SIG-M5 treated with dmso at 0.1 percent for 504 hours (cell line): ENCODE results near the gene MAP3K2.

Source experiments
- DNase-seq: peaks from one replicate; lab custom pipeline; 2025; ENCODE audit not compliant: unreplicated experiment; lab: John Stamatoyannopoulos, UW

MAP3K2 gene, protein sequence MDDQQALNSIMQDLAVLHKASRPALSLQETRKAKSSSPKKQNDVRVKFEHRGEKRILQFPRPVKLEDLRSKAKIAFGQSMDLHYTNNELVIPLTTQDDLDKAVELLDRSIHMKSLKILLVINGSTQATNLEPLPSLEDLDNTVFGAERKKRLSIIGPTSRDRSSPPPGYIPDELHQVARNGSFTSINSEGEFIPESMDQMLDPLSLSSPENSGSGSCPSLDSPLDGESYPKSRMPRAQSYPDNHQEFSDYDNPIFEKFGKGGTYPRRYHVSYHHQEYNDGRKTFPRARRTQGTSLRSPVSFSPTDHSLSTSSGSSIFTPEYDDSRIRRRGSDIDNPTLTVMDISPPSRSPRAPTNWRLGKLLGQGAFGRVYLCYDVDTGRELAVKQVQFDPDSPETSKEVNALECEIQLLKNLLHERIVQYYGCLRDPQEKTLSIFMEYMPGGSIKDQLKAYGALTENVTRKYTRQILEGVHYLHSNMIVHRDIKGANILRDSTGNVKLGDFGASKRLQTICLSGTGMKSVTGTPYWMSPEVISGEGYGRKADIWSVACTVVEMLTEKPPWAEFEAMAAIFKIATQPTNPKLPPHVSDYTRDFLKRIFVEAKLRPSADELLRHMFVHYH

DNA sequence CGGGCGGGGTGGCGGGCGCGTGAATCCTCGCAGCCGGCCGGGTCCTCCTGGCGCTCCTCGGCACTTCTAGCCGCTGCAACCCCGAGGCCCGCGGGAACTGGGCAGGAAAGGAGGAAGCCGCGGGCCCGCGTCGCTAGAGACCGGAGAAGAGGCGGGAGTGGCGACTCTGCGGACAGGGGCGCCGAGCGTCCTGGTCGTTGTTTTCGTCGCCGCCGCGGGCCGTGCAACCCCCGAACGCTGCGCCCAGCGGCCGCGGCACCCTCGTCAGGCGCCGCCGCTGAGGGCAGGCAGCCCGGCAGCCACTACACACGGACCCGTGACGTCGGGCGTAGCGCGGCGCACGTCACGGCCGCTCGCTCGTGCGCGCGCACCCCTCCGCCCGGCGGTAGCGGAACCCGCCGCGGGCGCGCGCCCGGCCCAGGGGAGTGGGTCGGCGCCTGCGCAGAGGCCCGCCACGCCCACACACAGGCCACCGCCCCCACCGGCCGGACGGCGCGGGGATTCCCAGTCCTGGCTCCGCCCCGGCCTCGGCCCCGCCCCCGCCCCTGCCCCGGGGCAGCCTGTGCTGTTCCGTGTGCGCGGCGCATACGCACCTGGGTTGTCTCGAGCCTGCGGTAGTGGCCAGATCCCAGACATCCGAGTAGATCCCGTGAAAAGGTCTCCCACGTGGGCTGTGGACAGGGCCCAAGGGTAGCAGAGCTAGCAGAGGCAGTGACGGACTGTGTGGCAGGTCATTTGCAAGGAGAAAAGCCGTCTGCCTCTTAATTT lies at the start of gene MAP3K2:
TSS of gene MAP3K2 (minus strand) at position 321 of the 768 bp plus-strand sequence. CDS start 44,846 bp downstream, outside the sequence.
- DNase-seq, result peak; percentile 80

DNA sequence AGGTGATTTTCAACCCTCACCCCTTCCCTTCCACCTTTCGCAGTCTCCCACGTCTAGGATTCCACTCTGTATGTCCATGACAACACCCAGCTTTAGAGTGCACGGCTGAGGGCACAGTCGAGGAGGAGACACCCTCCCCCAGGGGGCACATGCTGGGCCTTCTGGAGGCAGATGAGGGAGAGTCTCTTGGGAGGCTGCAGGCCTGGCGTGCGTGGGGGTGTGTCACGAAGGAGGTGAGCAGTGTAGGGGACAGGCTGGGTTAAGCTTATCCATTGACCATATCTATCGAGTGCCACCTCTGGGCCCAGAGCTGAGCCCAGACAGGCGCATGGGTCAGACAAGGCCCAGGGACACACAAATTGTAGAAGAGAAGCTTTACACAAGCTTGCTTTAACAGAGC lies 49.3 kb upstream of the MAP3K2 start:
- no peak for DNase-seq

- no peak for DNase-seq
Observed at GRCh38 chr2:127434515-127434914, 46.7 kb upstream of the MAP3K2 start.

- DNase-seq, result no peak
Observed at GRCh38 chr2:127431408-127432023, 43.7 kb upstream of the MAP3K2 start.

DNA sequence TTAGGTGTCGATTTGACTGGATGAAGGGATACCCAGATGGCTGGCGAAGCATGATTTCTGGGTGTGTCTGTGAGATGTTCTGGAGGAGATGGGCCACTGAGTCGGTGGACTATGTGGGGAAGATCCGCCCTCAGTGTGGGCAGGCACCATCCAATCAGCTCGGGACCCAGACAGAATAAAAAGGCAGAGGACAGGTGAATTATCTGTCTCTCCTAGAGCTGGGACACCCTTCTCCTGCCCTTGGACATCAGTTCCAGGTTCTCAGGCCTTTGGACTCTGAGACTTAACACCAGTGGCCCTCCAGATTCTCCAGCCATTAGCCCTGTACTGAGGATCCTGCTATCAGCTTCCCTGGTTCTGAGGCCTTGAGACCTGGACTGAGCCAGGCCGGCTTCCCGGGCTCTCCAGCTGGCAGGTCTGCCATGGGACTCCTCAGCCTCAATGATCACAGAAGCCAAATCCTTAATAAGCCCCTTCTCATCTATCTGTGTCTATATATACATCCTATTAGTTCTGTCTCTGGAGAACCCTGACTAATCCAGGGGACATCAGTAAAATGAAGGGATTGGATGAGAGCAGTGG lies 42.2 kb upstream of the MAP3K2 start:
- DNase-seq, result no peak

DNA sequence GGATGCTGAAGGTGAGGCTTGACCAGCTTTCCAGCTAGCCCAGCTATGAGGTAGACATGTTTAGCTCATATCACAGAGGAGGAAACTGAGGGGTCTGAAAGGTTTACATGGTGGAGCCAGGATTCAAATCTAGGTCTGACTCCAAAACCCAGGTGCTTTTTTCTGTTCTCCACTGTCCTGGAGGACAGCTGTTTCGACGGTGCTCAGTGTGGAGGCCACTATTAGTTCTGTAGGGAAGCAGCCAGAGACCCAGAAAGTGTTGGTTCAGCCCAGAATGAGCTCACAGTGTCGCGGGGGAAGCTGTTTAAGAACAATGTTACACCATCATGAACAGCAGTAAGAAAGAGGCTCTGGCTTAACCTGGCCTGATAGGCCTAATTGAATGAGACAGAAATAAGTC lies 41.5 kb upstream of the MAP3K2 start:
- no peak for DNase-seq

DNA sequence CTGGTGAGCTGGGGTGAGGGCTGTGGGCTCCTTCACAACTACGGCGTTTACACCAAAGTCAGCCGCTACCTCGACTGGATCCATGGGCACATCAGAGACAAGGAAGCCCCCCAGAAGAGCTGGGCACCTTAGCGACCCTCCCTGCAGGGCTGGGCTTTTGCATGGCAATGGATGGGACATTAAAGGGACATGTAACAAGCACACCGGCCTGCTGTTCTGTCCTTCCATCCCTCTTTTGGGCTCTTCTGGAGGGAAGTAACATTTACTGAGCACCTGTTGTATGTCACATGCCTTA lies 41.0 kb upstream of the MAP3K2 start:
- DNase-seq, result no peak

DNA sequence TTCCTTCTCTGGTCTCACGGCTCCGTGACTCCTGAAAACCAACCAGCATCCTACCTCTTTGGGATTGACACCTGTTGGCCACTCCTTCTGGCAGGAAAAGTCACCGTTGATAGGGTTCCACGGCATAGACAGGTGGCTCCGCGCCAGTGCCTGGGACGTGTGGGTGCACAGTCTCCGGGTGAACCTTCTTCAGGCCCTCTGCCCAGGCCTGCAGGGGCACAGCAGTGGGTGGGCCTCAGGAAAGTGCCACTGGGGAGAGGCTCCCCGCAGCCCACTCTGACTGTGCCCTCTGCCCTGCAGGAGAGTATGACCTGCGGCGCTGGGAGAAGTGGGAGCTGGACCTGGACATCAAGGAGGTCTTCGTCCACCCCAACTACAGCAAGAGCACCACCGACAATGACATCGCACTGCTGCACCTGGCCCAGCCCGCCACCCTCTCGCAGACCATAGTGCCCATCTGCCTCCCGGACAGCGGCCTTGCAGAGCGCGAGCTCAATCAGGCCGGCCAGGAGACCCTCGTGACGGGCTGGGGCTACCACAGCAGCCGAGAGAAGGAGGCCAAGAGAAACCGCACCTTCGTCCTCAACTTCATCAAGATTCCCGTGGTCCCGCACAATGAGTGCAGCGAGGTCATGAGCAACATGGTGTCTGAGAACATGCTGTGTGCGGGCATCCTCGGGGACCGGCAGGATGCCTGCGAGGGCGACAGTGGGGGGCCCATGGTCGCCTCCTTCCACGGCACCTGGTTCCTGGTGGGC lies 40.5 kb upstream of the MAP3K2 start:
- no peak for DNase-seq

DNA sequence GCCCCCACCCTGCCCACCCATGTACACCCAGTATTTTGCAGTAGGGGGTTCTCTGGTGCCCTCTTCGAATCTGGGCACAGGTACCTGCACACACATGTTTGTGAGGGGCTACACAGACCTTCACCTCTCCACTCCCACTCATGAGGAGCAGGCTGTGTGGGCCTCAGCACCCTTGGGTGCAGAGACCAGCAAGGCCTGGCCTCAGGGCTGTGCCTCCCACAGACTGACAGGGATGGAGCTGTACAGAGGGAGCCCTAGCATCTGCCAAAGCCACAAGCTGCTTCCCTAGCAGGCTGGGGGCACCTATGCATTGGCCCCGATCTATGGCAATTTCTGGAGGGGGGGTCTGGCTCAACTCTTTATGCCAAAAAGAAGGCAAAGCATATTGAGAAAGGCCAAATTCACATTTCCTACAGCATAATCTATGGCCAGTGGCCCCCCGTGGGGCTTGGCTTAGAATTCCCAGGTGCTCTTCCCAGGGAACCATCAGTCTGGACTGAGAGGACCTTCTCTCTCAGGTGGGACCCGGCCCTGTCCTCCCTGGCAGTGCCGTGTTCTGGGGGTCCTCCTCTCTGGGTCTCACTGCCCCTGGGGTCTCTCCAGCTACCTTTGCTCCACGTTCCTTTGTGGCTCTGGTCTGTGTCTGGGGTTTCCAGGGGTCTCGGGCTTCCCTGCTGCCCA lies 39.7 kb upstream of the MAP3K2 start:
- DNase-seq, result no peak

- DNase-seq, result no peak
Observed at GRCh38 chr2:127426501-127427354, 39.0 kb upstream of the MAP3K2 start.

DNA sequence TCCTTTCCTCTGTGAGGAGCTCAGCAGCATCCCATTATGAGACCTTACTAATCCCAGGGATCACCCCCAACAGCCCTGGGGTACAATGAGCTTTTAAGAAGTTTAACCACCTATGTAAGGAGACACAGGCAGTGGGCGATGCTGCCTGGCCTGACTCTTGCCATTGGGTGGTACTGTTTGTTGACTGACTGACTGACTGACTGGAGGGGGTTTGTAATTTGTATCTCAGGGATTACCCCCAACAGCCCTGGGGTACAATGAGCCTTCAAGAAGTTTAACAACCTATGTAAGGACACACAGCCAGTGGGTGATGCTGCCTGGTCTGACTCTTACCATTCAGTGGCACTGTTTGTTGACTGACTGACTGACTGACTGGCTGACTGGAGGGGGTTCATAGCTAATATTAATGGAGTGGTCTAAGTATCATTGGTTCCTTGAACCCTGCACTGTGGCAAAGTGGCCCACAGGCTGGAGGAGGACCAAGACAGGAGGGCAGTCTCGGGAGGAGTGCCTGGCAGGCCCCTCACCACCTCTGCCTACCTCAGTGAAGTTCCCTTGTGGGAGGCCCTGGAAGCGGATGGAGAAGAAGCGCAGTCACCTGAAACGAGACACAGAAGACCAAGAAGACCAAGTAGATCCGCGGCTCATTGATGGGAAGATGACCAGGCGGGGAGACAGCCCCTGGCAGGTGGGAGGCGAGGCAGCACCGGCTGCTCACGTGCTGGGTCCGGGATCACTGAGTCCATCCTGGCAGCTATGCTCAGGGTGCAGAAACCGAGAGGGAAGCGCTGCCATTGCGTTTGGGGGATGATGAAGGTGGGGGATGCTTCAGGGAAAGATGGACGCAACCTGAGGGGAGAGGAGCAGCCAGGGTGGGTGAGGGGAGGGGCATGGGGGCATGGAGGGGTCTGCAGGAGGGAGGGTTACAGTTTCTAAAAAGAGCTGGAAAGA lies 38.0 kb upstream of the MAP3K2 start:
- no peak for DNase-seq

GRCh38 chr2:127424598-127425520 lies 37.1 kb upstream of the MAP3K2 start:
- DNase-seq, result no peak

DNA sequence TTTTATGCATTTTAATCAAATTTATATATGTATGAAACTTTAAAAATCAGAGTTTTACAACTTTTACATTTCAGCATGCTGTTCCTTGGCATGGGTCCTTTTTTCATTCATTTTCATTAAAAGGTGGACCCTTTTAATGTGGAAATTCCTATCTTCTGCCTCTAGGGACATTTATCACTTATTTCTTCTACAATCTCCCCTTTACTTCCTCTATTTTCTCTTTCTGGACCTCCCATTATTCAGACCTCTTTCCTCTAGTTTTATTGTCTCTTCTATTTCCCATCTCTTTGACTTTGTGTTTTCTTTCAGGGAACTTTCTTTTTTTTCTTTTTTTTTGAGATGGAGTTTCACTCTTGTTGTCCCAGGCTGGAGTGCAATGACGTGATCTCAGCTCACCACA lies 36.1 kb upstream of the MAP3K2 start:
- DNase-seq, result peak; percentile 69

DNA sequence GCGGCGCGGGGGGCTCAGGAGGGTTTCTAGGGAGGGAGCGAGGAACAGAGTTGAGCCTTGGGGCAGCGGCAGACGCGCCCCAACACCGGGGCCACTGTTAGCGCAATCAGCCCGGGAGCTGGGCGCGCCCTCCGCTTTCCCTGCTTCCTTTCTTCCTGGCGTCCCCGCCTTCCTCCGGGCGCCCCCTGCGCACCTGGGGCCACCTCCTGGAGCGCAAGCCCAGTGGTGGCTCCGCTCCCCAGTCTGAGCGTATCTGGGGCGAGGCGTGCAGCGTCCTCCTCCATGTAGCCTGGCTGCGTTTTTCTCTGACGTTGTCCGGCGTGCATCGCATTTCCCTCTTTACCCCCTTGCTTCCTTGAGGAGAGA lies 35.7 kb upstream of the MAP3K2 start:
- no peak for DNase-seq

DNA sequence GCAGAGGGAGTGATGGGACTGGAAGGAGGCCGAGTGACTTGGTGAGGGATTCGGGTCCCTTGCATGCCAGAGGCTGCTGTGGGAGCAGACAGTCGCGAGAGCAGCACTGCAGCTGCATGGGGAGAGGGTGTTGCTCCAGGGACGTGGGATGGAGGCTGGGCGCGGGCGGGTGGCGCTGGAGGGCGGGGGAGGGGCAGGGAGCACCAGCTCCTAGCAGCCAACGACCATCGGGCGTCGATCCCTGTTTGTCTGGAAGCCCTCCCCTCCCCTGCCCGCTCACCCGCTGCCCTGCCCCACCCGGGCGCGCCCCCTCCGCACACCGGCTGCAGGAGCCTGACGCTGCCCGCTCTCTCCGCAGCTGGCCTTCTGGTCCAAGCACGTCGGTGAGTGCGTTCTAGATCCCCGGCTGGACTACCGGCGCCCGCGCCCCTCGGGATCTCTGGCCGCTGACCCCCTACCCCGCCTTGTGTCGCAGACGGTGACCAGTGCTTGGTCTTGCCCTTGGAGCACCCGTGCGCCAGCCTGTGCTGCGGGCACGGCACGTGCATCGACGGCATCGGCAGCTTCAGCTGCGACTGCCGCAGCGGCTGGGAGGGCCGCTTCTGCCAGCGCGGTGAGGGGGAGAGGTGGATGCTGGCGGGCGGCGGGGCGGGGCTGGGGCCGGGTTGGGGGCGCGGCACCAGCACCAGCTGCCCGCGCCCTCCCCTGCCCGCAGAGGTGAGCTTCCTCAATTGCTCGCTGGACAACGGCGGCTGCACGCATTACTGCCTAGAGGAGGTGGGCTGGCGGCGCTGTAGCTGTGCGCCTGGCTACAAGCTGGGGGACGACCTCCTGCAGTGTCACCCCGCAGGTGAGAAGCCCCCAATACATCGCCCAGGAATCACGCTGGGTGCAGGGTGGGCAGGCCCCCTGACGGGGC lies 35.0 kb upstream of the MAP3K2 start:
- peak; percentile 44 for DNase-seq
